Endothelial cell of umbilical vein (primary cell): ENCODE results near the gene MYH10.

ENCODE experiments used
- EZH2 ChIP-seq: IDR thresholded peaks from 2 replicates; pipeline ENCODE4 v1.6.1; 2012; ENCODE audit warnings: borderline replicate concordance, low read depth, mild to moderate bottlenecking, moderate library complexity, low read length, inconsistent platforms; ENCODE audit not compliant: severe bottlenecking
- FOS ChIP-seq: IDR thresholded peaks from 2 replicates; pipeline ENCODE4 v1.6.1; 2011; ENCODE audit warnings: mild to moderate bottlenecking, low read length, moderate library complexity, borderline replicate concordance; ENCODE audit not compliant: insufficient read depth
- GATA2 ChIP-seq: IDR thresholded peaks from 2 replicates; pipeline ENCODE4 v1.7.0; 2011; ENCODE audit warnings: low read depth, mild to moderate bottlenecking, moderate library complexity, mixed read lengths, low read length; ENCODE audit not compliant: insufficient read length, insufficient read depth
- JUN ChIP-seq: IDR thresholded peaks from 2 replicates; pipeline ENCODE4 v1.6.1; 2011; ENCODE audit warnings: borderline replicate concordance, low read depth; ENCODE audit not compliant: insufficient read length, insufficient read depth
- MAX ChIP-seq: IDR thresholded peaks from 2 replicates; pipeline ENCODE4 v1.6.1; 2011; ENCODE audit not compliant: insufficient read depth, insufficient read length
- MYC ChIP-seq: IDR thresholded peaks from one replicate; pipeline ENCODE4 v1.6.1; 2011; ENCODE audit warnings: mild to moderate bottlenecking, low read depth, low read length
- POLR2A ChIP-seq: IDR thresholded peaks from 2 replicates; pipeline ENCODE4 v1.6.1; 2012; ENCODE audit warnings: low read depth, mild to moderate bottlenecking, control low read depth, low read length
- POLR2AphosphoS5 ChIP-seq: IDR thresholded peaks from 2 replicates; pipeline ENCODE4 v1.6.1; 2012; ENCODE audit warnings: low read depth, mild to moderate bottlenecking, control low read depth, low read length, moderate library complexity; ENCODE audit not compliant: insufficient read depth
- TF ChIP-seq, protein P1 (sequence below), 2 donors: IDR thresholded peaks; 1 replicate in 1 of 2; 2 replicates in 1 of 2; pipeline ENCODE4 v1.5.1; 2011; ENCODE audit warnings: low read length in 2 of 2, mild to moderate bottlenecking in 2 of 2, moderate library complexity in 2 of 2, control low read depth in 1 of 2, inconsistent platforms in 1 of 2, low read depth in 1 of 2; ENCODE audit not compliant: insufficient read depth in 1 of 2; ENCODE audit errors: extremely low read depth in 1 of 2

DNA sequence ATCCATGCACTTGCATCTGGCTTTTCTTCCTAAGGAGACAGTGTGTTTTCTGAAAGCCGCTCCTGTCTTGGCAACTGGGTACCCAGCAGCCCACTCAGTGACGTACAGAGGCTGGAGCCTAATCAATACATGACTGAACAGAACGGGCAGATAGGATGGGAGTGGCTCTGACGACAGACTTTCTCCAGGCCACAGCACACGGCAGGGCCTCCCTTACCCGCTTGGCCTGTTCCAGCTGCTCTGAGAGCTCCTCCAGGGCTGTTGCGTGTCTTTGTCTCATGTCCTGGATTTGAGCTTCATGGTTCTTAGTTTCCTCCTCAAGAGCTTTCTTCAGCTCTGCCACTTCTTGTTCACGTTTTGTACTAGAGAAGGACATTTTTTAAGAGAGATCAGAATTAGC, 129.9 kb downstream of the MYH10 start:
- TF ChIP-seq POLR2A, result no peak
- no peak for TF ChIP-seq POLR2AphosphoS5
- TF ChIP-seq, protein P1, sequence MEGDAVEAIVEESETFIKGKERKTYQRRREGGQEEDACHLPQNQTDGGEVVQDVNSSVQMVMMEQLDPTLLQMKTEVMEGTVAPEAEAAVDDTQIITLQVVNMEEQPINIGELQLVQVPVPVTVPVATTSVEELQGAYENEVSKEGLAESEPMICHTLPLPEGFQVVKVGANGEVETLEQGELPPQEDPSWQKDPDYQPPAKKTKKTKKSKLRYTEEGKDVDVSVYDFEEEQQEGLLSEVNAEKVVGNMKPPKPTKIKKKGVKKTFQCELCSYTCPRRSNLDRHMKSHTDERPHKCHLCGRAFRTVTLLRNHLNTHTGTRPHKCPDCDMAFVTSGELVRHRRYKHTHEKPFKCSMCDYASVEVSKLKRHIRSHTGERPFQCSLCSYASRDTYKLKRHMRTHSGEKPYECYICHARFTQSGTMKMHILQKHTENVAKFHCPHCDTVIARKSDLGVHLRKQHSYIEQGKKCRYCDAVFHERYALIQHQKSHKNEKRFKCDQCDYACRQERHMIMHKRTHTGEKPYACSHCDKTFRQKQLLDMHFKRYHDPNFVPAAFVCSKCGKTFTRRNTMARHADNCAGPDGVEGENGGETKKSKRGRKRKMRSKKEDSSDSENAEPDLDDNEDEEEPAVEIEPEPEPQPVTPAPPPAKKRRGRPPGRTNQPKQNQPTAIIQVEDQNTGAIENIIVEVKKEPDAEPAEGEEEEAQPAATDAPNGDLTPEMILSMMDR (IDR thresholded peaks at IDR 0.05; ENCODE audit: extremely low read depth in 1 of 2, insufficient read depth in 1 of 2, low read depth in 1 of 2, low read length in 2 of 2), result no peak
- TF ChIP-seq EZH2, result no peak
- TF ChIP-seq MAX, result no peak
- TF ChIP-seq FOS, result no peak
- TF ChIP-seq JUN, result no peak
- no peak for TF ChIP-seq MYC
- TF ChIP-seq GATA2, result no peak
